K562 (cell line): ENCODE results near the gene SYS1. TPM values are rescaled to one million over a fixed set of nuclear protein-coding genes. Genes with fewer than 3 reads are reported as not detected.
"Not testable (repeated sequence)": the region's sequence is repeated elsewhere in the genome, so short reads cannot be mapped to it uniquely, and the experiment has no call there.

Source experiments
- ATAC-seq: fragments of 200-7000 bp; cut with Tn5 transposase; 3 replicates; pipeline ENCODE4 v1.9.1; 2020; ENCODE audit warnings: moderate library complexity
- BruUV-seq: library from RNA; stranded (reverse); fragments of 400-500 nt; replicated peaks from 2 replicates; lab custom pipeline; 2021; lab: Mats Ljungman, UMichigan
- CTCF ChIA-PET: fragments of 300-600 bp; formaldehyde crosslinking; extraction: SDS; loops from one replicate; lab custom pipeline; 2021; ENCODE audit warnings: low intra/inter-chr PET ratio; lab: Yijun Ruan, JAX
- POLR2A ChIA-PET: fragments of 300-600, 350-650 bp; sonication (Branson Sonifier 250); formaldehyde crosslinking; extraction: SDS; loops from one replicate; lab custom pipeline; 2021; ENCODE audit warnings: antibody characterized with exemption, inconsistent platforms; lab: Yijun Ruan, JAX
- DNase-seq, 4 experiments: peaks; one replicate each; pipeline versions ENCODE4 v3.0.0 to v3.0.0-alpha.2; 2011 to 2018; ENCODE audit warnings: low spot score in 3 of 4, mixed read lengths in 3 of 4; ENCODE audit errors: extremely low read depth in 1 of 4
- FAIRE-seq: peaks from 2 replicates; lab custom pipeline; 2011; peaks lifted over from hg19 to GRCh38; lab: Jason Lieb, UNC
- H2AFZ ChIP-seq: 2 replicates; pipeline ENCODE4 v1.6.0; 2011; ENCODE audit warnings: low read depth, low read length, control low read depth, inconsistent platforms
- H3K27ac ChIP-seq: fragments of 200-600 bp; 3 replicates; pipeline ENCODE4 v1.8.0; 2011; ENCODE audit warnings: low read depth, mild to moderate bottlenecking, control low read depth, inconsistent platforms, low read length, moderate library complexity, mixed read lengths; ENCODE audit errors: extremely low read depth
- H3K27me3 ChIP-seq, 2 experiments: fragments of 300-600 bp in 1 of 2; 2 replicates in 1 of 2; 3 replicates in 1 of 2; pipeline versions ENCODE4 v1.6.0 to v1.8.0; 2011; ENCODE audit warnings: inconsistent platforms in 2 of 2, low read length in 2 of 2, mild to moderate bottlenecking in 1 of 2, mixed read lengths in 1 of 2, moderate library complexity in 1 of 2; ENCODE audit not compliant: control insufficient read depth in 2 of 2, insufficient read depth in 2 of 2
- H3K36me3 ChIP-seq: fragments of 300-600 bp; 3 replicates; pipeline ENCODE4 v1.8.0; 2011; ENCODE audit warnings: mild to moderate bottlenecking, low read length, inconsistent platforms; ENCODE audit not compliant: control insufficient read depth, insufficient read depth
- H3K4me1 ChIP-seq, 2 experiments: fragments of 200-600 bp in 1 of 2; replicated peaks in 1 of 2; 2 replicates in 1 of 2; 3 replicates in 1 of 2; pipeline versions ENCODE4 v1.5.1 to v1.8.0; 2011; ENCODE audit warnings: inconsistent platforms in 2 of 2, low read length in 2 of 2, mild to moderate bottlenecking in 1 of 2, mixed read lengths in 1 of 2, moderate library complexity in 1 of 2; ENCODE audit not compliant: control insufficient read depth in 2 of 2, insufficient read depth in 2 of 2
- H3K4me2 ChIP-seq: 2 replicates; pipeline ENCODE4 v1.6.1; 2011; ENCODE audit warnings: low read length, control low read depth, inconsistent platforms, mixed read lengths; ENCODE audit not compliant: insufficient read depth
- H3K4me3 ChIP-seq: fragments of 200-600 bp; sonication (generic), shearing (Covaris generic); 2 replicates; pipeline ENCODE4 v1.5.1; 2016; ENCODE audit warnings: control low read depth, inconsistent platforms
- H3K79me2 ChIP-seq: fragments of 200-600 bp; 3 replicates; pipeline ENCODE4 v1.8.0; 2011; ENCODE audit warnings: low read length, inconsistent platforms; ENCODE audit not compliant: control insufficient read depth, insufficient read depth
- H3K9ac ChIP-seq, 2 experiments: 2 replicates each; pipeline versions ENCODE4 v1.6.0 to v1.6.1; 2011; ENCODE audit warnings: low read depth in 2 of 2, low read length in 2 of 2, control low read depth in 1 of 2, inconsistent platforms in 1 of 2, mild to moderate bottlenecking in 1 of 2, mixed read lengths in 1 of 2; ENCODE audit not compliant: insufficient read depth in 1 of 2
- H3K9me1 ChIP-seq: one replicate; pipeline ENCODE4 v1.6.0; 2011; ENCODE audit warnings: inconsistent platforms, mild to moderate bottlenecking, low read length, moderate library complexity; ENCODE audit not compliant: control insufficient read depth, insufficient read depth
- H3K9me3 ChIP-seq: replicated peaks from 2 replicates; pipeline ENCODE4 v1.5.1; 2011; ENCODE audit warnings: low read depth, low read length, inconsistent platforms; ENCODE audit not compliant: control insufficient read depth, insufficient read depth
- H4K20me1 ChIP-seq: replicated peaks from 2 replicates; pipeline ENCODE4 v1.6.1; 2011; ENCODE audit warnings: low read length, inconsistent platforms, mixed read lengths; ENCODE audit not compliant: control insufficient read depth, insufficient read depth
- ARID2 ChIP-seq: fragments of 450-650 bp; IDR thresholded peaks from 2 replicates; pipeline ENCODE4 v1.6.1; 2017; ENCODE audit warnings: antibody characterized with exemption, mild to moderate bottlenecking
- ARNT ChIP-seq, 2 experiments: fragments of 450-650 bp; IDR thresholded peaks; 2 replicates each; pipeline ENCODE4 v1.6.1; 2016; ENCODE audit warnings: mild to moderate bottlenecking in 1 of 2
- ATF3 ChIP-seq, 2 experiments: fragments of 450-650 bp in 1 of 2; sonication (generic) in 1 of 2; formaldehyde crosslinking in 1 of 2; IDR thresholded peaks in 1 of 2; conservative IDR thresholded peaks in 1 of 2; 2 replicates each; pipeline versions ENCODE4 v1.6.1 to v1.8.1; 2016 to 2023; ENCODE audit warnings: mild to moderate bottlenecking in 2 of 2, moderate library complexity in 2 of 2, inconsistent platforms in 1 of 2, missing genetic modification reagents in 1 of 2
- CEBPB ChIP-seq: fragments of 450-650 bp; IDR thresholded peaks from 2 replicates; pipeline ENCODE4 v1.6.1; 2016; ENCODE audit warnings: missing genetic modification characterization, missing compliant biosample characterization
- CEBPG ChIP-seq, 3 experiments: fragments of 200-800 bp in 1 of 3; sonication (Bioruptor generic) in 1 of 3; sonication (generic) in 1 of 3; formaldehyde crosslinking in 1 of 3; IDR thresholded peaks in 2 of 3; conservative IDR thresholded peaks in 1 of 3; 2 replicates each; pipeline versions ENCODE4 v1.6.1 to v1.8.0; 2016 to 2022; ENCODE audit warnings: missing compliant biosample characterization in 2 of 3, missing genetic modification characterization in 2 of 3, mild to moderate bottlenecking in 1 of 3, missing genetic modification reagents in 1 of 3
- EP400 ChIP-seq: fragments of 450-650 bp; IDR thresholded peaks from 2 replicates; pipeline ENCODE4 v1.6.1; 2017; ENCODE audit warnings: antibody characterized with exemption, mild to moderate bottlenecking, moderate library complexity
- ETV1 ChIP-seq: fragments of 450-650 bp; conservative IDR thresholded peaks from 2 replicates; pipeline ENCODE4 v1.6.1; 2016; ENCODE audit warnings: missing genetic modification characterization, control low read depth, low read depth, missing compliant biosample characterization
- EWSR1 ChIP-seq: fragments of 450-650 bp; IDR thresholded peaks from 2 replicates; pipeline ENCODE4 v1.6.1; 2018; ENCODE audit warnings: borderline replicate concordance, mild to moderate bottlenecking, low read depth, moderate library complexity; ENCODE audit not compliant: partially characterized antibody
- HMBOX1 ChIP-seq: sonication (generic); IDR thresholded peaks from 2 replicates; pipeline ENCODE4 v1.6.1; 2016
- MNT ChIP-seq, 2 experiments: fragments of 450-650 bp; conservative IDR thresholded peaks; 2 replicates each; pipeline ENCODE4 v1.6.1; 2017; ENCODE audit warnings: mild to moderate bottlenecking in 2 of 2, moderate library complexity in 2 of 2
- POLR2A ChIP-seq: fragments of 450-650 bp; conservative IDR thresholded peaks from 2 replicates; pipeline ENCODE4 v1.6.1; 2016
- RFX5 ChIP-seq: IDR thresholded peaks from 2 replicates; pipeline ENCODE4 v1.6.1; 2011; ENCODE audit warnings: low read depth, mild to moderate bottlenecking, improper control_type of control experiment, low read length
- WGBS: fragments of 100-300 bp; shearing (Covaris generic); methylation state at CpG from one replicate; pipeline ENCODE4 v1.1.6; 2016; ENCODE audit warnings: low coverage, mixed read lengths; ENCODE audit not compliant: insufficient coverage; ENCODE audit errors: missing lambda C conversion rate; 5-methylcytosine and 5-hydroxymethylcytosine counted together
- in situ Hi-C: fragments of 300-500 bp; cut with MboI; formaldehyde crosslinking; loops from 4 replicates; pipeline ENCODE4 v1.15.0; 2018; ENCODE audit warnings: inconsistent platforms, mixed read lengths
- intact Hi-C: fragments of 100-400 bp; cut with micrococcal nuclease; formaldehyde crosslinking; loops from 2 replicates; pipeline ENCODE4 v1.14.2; 2022
- polyA plus RNA-seq, 8 experiments: library from polyadenylated mRNA; depleted of rRNA in 4 of 8; stranded (reverse) in 5 of 8; unstranded in 3 of 8; fragments of >200 nt; fragmentation: Nextera tagmentation in 2 of 8; fragmentation: Illumina TruSeq in 1 of 8; extraction: Ambion mirVana in 2 of 8; extraction: Trizol in 1 of 8; gene quantifications; 2 replicates each; pipeline versions ENCODE4 v1.2.1 to v1.2.3, GENCODE V29; 2011 to 2014; ENCODE audit warnings: inconsistent platforms in 1 of 8, missing spikeins in 1 of 8
- total RNA-seq, 7 experiments: library from RNA; depleted of rRNA in 6 of 7; stranded (reverse); fragments of >200 nt in 6 of 7; fragmentation: Illumina TruSeq in 2 of 7; extraction: Trizol in 2 of 7; gene quantifications; 2 replicates each; pipeline versions ENCODE4 v1.2.1 to v1.2.3, GENCODE V29; 2011 to 2021; ENCODE audit warnings: low replicate concordance in 1 of 7

The SYS1 gene
- total and polyA plus RNA-seq, 9 of the 15 experiments (the other 6 are each of a cell fraction or from before 2014, with no cell fraction given), result 11.1 to 25.2 (median 17.5) TPM

DNA sequence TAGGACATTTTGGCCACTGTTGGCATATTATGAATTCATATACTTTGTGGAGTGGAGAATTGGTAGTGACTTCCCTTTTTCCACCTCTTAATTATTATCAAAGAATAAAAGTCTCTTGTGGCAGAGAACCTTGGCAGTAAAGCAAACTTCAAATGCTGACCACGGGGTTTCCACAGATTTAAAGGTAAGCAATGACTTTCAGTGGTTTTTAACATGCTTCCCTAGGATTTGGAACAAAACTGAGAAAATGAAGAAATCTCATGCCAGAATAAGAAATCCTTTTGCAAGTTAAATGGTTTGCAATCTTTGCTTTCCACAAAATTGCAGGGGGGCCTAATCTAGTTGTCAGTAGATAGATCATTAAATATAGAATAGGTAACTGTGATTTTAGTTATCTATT, 12.7 kb upstream of the SYS1 start (continued):
- TF ChIP-seq ARNT (IDR thresholded peaks at IDR 0.05), result no peak
- no peak for TF ChIP-seq POLR2A
- TF ChIP-seq ETV1 (tag), result no peak
- TF ChIP-seq EP400, result no peak
- no peak for TF ChIP-seq ARID2
- TF ChIP-seq HMBOX1, result no peak
- no peak for TF ChIP-seq EWSR1
- no peak for TF ChIP-seq MNT (conservative IDR thresholded peaks at IDR 0.05)
- no peak for TF ChIP-seq RFX5

DNA sequence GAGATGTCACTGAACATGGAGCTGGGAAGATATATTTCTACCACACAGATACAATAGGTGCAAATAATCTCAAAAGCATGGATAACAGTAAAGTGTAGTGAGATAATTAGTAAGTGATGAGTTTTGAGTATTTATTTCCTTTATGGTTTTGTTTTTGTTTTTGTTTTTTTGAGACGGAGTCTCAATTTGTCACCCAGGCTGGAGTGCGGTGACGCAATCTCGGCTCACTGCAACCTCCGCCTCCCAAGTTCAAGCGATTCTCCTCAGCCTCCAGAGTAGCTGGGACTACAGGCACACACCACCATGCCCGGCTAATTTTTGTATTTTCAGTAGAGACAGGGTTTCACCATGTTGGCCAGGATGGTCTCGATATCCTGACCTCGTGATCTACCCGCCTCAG, 12.2 kb upstream of the SYS1 start:
- not testable (repeated sequence) for FAIRE-seq

More for the DNA sequence above, 12.2 kb upstream of the SYS1 start:
- Histone ChIP-seq H3K79me2 (peaks cover 15% of the 10 kb centered on the region; the same call in 2 of the 3 replicates), H3K4me1 (peaks cover 13 to 26% of the 10 kb centered on the region in 2 experiments; a peak in 4 of 5 replicates)
- in situ Hi-C loops; H3K27me3 ChIP-seq; H3K9ac ChIP-seq; H4K20me1 ChIP-seq; CTCF ChIA-PET; H3K36me3 ChIP-seq; H3K9me1 ChIP-seq; H3K27ac ChIP-seq; ATAC-seq; H2AFZ ChIP-seq; H3K4me2 ChIP-seq; intact Hi-C loops; DNase-seq; BruUV-seq; H3K4me3 ChIP-seq; H3K9me3 ChIP-seq; TF ChIP-seq ATF3 (CRISPR knock-in tag; conservative IDR thresholded peaks at IDR 0.05); CEBPG (CRISPR knock-in tag; IDR thresholded peaks at IDR 0.05): not testable (repeated sequence)
- WGBS, result 71% methylated on average over 9 of the region's 10 CpGs
- TF ChIP-seq CEBPB (tag), result peak; percentile 75
- peak; percentile 72 for TF ChIP-seq ATF3 (IDR thresholded peaks at IDR 0.05)
- TF ChIP-seq CEBPG (tag; conservative IDR thresholded peaks at IDR 0.05 in 1 of 2, IDR thresholded peaks at IDR 0.05 in 1 of 2), result 0 out of 4 replicates have a peak, but pooled peaks of 1 of the 2 experiments have one; percentile 17
- POLR2A ChIA-PET, result interaction anchor here (1.2 to 1.3 kb wide), 2 partner anchors 10 to 12 kb away, joined by 4 to 5 read pairs; partner anchors contain the start of gene SYS1
